Measurements from ENCODE around the gene ABCG8. TPM values are rescaled to one million over a fixed set of nuclear protein-coding genes. Genes with fewer than 3 reads are reported as not detected.

ABCG8 gene
- total RNA-seq, 2 donors from 2014 or later: not detected

DNA sequence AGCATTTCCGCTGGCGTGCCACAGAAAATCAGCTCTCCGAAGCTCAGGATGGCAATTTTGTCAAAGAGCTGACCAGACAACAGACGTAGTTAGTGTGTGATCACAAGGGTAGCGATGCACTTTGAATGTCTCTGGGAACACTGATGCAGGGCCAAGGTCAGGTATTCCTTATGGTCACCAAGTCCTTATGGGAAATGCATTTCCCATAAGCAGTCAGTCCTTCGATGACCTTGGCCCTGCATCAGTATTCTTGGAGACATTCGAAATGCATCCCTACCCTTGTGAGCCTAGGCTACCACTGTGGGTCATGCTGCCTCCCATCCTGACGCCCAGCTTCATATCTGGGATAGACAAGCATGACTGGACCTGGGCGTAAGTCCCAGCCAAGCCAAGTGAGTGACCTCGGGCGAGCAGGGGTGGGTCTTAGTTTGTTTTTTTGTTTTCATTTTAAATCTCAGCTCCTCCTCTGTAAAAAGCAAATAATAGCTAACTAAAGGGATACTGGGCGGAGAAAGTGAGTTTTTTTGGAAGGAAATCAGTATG, 13.7 kb upstream of the ABCG8 start:
- TF ChIP-seq, protein P1, sequence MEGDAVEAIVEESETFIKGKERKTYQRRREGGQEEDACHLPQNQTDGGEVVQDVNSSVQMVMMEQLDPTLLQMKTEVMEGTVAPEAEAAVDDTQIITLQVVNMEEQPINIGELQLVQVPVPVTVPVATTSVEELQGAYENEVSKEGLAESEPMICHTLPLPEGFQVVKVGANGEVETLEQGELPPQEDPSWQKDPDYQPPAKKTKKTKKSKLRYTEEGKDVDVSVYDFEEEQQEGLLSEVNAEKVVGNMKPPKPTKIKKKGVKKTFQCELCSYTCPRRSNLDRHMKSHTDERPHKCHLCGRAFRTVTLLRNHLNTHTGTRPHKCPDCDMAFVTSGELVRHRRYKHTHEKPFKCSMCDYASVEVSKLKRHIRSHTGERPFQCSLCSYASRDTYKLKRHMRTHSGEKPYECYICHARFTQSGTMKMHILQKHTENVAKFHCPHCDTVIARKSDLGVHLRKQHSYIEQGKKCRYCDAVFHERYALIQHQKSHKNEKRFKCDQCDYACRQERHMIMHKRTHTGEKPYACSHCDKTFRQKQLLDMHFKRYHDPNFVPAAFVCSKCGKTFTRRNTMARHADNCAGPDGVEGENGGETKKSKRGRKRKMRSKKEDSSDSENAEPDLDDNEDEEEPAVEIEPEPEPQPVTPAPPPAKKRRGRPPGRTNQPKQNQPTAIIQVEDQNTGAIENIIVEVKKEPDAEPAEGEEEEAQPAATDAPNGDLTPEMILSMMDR (conservative IDR thresholded peaks at IDR 0.05): no peak
- H3K4me1 Mint-ChIP-seq: peaks cover 9% of the 10 kb centered on the region
- no peaks in the 10 kb centered on the region for H3K9me3 Mint-ChIP-seq
- no peak overlapping the region for H3K27ac ChIP-seq (ENCODE audit: low read depth, low read length)
- no peak overlapping the region for H3K4me3 Mint-ChIP-seq
- H3K36me3 ChIP-seq (ENCODE audit: control insufficient read depth, insufficient read depth, low read length): no peaks in the 10 kb centered on the region
- H3K9ac ChIP-seq (ENCODE audit: extremely low read depth, low read length, poor library complexity, severe bottlenecking): no peak overlapping the region
- no peaks in the 10 kb centered on the region for H3K4me1 ChIP-seq (ENCODE audit: control insufficient read depth, insufficient read depth, low read length)
- no peak for DNase-seq
- no peak overlapping the region for H3K4me3 ChIP-seq (ENCODE audit: low read length)
- H3K27me3 ChIP-seq (ENCODE audit: control insufficient read depth, insufficient read depth, low read length, poor library complexity, severe bottlenecking): peaks cover 11% of the 10 kb centered on the region
- WGBS, 2 experiments (ENCODE audit: insufficient coverage in 1 of 2, insufficient read length in 1 of 2): 93 to 98% methylated on average over 8 to 12 of the region's 12 CpGs
- H3K27me3 Mint-ChIP-seq (ENCODE audit: insufficient read depth): peaks cover 2% of the 10 kb centered on the region
- H3K36me3 Mint-ChIP-seq (ENCODE audit: low read depth): no peaks in the 10 kb centered on the region
- no peaks in the 10 kb centered on the region for H3K9me3 ChIP-seq (ENCODE audit: control insufficient read depth, low read length)
- H3K27ac Mint-ChIP-seq: no peak overlapping the region

DNA sequence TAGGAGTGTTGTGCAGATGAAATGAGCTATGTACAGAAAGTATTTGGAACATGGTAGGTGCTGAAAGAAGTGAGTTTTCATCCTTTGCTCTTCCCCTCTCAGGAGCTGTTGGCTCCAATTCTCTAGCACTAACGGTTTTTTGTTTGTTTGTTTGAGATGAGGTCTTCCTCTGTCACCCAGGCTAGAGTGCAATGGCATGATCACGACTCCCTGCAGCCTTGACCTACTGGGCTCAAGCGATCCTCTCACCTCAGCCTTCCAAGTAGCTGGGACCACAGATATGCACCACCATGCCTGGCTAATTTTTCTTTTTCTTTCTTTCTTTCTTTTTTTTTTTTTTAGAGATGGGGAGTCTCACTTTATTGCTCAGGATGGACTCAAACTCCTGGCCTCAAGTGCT, 12.9 kb upstream of the ABCG8 start:
- H3K4me1 Mint-ChIP-seq: peaks cover 9% of the 10 kb centered on the region
- no peak overlapping the region for H3K4me3 Mint-ChIP-seq
- Histone ChIP-seq H3K27me3 (ENCODE audit: control insufficient read depth, insufficient read depth, low read length, poor library complexity, severe bottlenecking) (peaks cover 20% of the 10 kb centered on the region), H3K9me3 (ENCODE audit: control insufficient read depth, low read length) (no peaks in the 10 kb centered on the region), H3K27ac (ENCODE audit: low read depth, low read length) (no peak overlapping the region), H3K4me1 (ENCODE audit: control insufficient read depth, insufficient read depth, low read length) (no peaks in the 10 kb centered on the region), H3K4me3 (ENCODE audit: low read length) (no peak overlapping the region), H3K9ac (ENCODE audit: extremely low read depth, low read length, poor library complexity, severe bottlenecking) (no peak overlapping the region), H3K36me3 (ENCODE audit: control insufficient read depth, insufficient read depth, low read length) (no peaks in the 10 kb centered on the region)
- H3K36me3 Mint-ChIP-seq (ENCODE audit: low read depth): no peaks in the 10 kb centered on the region
- H3K27me3 Mint-ChIP-seq (ENCODE audit: insufficient read depth): peaks cover 4% of the 10 kb centered on the region
- no peak for DNase-seq
- 90% methylated on average over 3 of the region's 3 CpGs for WGBS, 2 experiments (ENCODE audit: insufficient coverage in 1 of 2, insufficient read length in 1 of 2)
- TF ChIP-seq, protein P1 (conservative IDR thresholded peaks at IDR 0.05): no peak
- H3K9me3 Mint-ChIP-seq: no peaks in the 10 kb centered on the region
- H3K27ac Mint-ChIP-seq: no peak overlapping the region

DNA sequence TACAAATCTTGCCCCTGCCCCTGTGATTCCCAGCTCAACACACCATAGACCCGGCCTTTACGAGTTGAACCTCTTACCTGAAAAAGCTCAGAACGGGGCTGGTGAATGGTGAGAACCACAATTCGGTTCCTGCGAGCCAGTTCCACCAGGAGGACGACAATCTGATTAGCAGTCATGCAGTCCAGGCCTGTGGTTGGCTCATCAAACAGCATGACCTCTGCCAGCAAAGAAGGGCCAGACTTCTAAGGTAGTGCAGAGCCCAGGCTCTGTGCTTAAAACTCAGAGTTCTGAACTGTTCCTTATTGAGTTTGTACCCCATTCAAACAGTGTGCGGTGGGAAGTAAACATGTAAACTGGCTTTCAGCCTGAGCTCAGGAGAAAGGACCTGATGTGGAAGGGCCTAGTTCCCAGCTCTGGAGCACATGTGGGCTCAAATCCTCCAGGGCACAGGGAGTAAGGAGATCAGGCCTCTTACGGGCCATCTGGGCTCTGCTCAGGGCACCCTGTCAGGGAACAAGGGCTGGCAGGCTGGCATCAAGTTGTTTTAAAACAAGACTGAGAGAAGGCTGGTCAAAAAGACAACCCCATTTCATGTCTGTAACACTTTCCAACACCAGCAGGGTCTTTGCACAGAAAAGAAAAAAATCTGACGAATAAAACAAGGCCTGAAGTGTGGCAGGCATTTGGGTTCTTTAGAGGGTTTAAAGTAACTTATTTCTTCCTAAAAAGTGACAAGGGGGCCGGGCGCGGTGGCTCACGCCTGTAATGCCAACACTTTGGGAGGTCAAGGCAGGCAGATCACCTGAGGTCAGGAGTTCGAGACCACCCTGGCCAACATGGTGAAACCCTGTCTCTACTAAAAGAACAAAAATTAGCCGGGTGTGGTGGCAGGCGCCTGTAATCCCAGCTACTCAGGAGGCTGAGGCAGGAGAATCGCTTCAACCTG, 12.2 kb upstream of the ABCG8 start:
- Histone ChIP-seq H3K36me3 (ENCODE audit: control insufficient read depth, insufficient read depth, low read length) (no peaks in the 10 kb centered on the region), H3K9ac (ENCODE audit: extremely low read depth, low read length, poor library complexity, severe bottlenecking) (no peak overlapping the region), H3K4me1 (ENCODE audit: control insufficient read depth, insufficient read depth, low read length) (no peaks in the 10 kb centered on the region), H3K27me3 (ENCODE audit: control insufficient read depth, insufficient read depth, low read length, poor library complexity, severe bottlenecking) (peaks cover 22% of the 10 kb centered on the region), H3K27ac (ENCODE audit: low read depth, low read length) (no peak overlapping the region), H3K4me3 (ENCODE audit: low read length) (no peak overlapping the region), H3K9me3 (ENCODE audit: control insufficient read depth, low read length) (no peaks in the 10 kb centered on the region)
- H3K9me3 Mint-ChIP-seq: no peaks in the 10 kb centered on the region
- H3K27ac Mint-ChIP-seq: no peak overlapping the region
- DNase-seq: no peak
- H3K4me3 Mint-ChIP-seq: no peak overlapping the region
- H3K36me3 Mint-ChIP-seq (ENCODE audit: low read depth): no peaks in the 10 kb centered on the region
- TF ChIP-seq, protein P1 (conservative IDR thresholded peaks at IDR 0.05): no peak
- H3K4me1 Mint-ChIP-seq: peaks cover 9% of the 10 kb centered on the region
- WGBS, 2 experiments (ENCODE audit: insufficient coverage in 1 of 2, insufficient read length in 1 of 2): 95 to 96% methylated on average over 17 of the region's 17 CpGs
- peaks cover 5% of the 10 kb centered on the region for H3K27me3 Mint-ChIP-seq (ENCODE audit: insufficient read depth)

Measured in endodermal cell (in vitro differentiated cells).